Neural progenitor cell (in vitro differentiated cells): ENCODE data around the gene SLC48A1. TPM values are rescaled to one million over a fixed set of nuclear protein-coding genes. Genes with fewer than 3 reads are reported as not detected.
A peak's percentile ranks its signal among the peaks of the same experiment; 100 is the strongest.

Experiments
- DNase-seq: peaks from one replicate; pipeline ENCODE4 v3.0.0-alpha.2; 2016; ENCODE audit warnings: low spot score
- H2AFZ ChIP-seq: fragments of 200-600 bp; sonication (generic); replicated peaks from 2 replicates; pipeline ENCODE4 v1.6.1; 2016; ENCODE audit warnings: antibody characterized with exemption
- H3F3A ChIP-seq: fragments of 200-600 bp; sonication (generic); 2 replicates; pipeline ENCODE4 v1.6.1; 2016; ENCODE audit warnings: antibody characterized with exemption, low read depth
- H3K27ac ChIP-seq: fragments of 200-600 bp; sonication (generic); 2 replicates; pipeline ENCODE4 v1.5.1; 2016; ENCODE audit warnings: mild to moderate bottlenecking
- H3K27me3 ChIP-seq: fragments of 200-600 bp; sonication (generic); 2 replicates; pipeline ENCODE4 v1.6.1; 2016; ENCODE audit warnings: mild to moderate bottlenecking, moderate library complexity
- H3K36me3 ChIP-seq: fragments of 200-600 bp; sonication (generic); 2 replicates; pipeline ENCODE4 v1.5.1; 2016
- H3K4me1 ChIP-seq: fragments of 200-600 bp; sonication (generic); 2 replicates; pipeline ENCODE4 v1.6.1; 2016; ENCODE audit warnings: mixed run types
- H3K4me2 ChIP-seq: fragments of 200-600 bp; sonication (generic); 2 replicates; pipeline ENCODE4 v1.6.1; 2016
- H3K4me3 ChIP-seq: fragments of 200-600 bp; sonication (generic); 2 replicates; pipeline ENCODE4 v1.5.1; 2016
- H3K79me2 ChIP-seq: fragments of 200-600 bp; sonication (generic); 2 replicates; pipeline ENCODE4 v1.6.1; 2016; ENCODE audit warnings: low read depth
- H3K9ac ChIP-seq: fragments of 200-600 bp; sonication (generic); 2 replicates; pipeline ENCODE4 v1.6.1; 2016
- H3K9me3 ChIP-seq: fragments of 200-600 bp; sonication (generic); 2 replicates; pipeline ENCODE4 v1.5.1; 2016; ENCODE audit warnings: low read depth
- H4K20me1 ChIP-seq: fragments of 200-600 bp; sonication (generic); 2 replicates; pipeline ENCODE4 v1.6.1; 2016; ENCODE audit warnings: low read depth
- H3K27ac Mint-ChIP-seq: 3 replicates; pipeline ENCODE4 v1.8.0; 2021; ENCODE audit warnings: mixed read lengths
- H3K27me3 Mint-ChIP-seq: 2 replicates; pipeline ENCODE4 v1.8.0; 2022; ENCODE audit warnings: low read depth, mild to moderate bottlenecking, inconsistent platforms, moderate library complexity, mixed read lengths; ENCODE audit not compliant: insufficient read depth
- H3K36me3 Mint-ChIP-seq: 3 replicates; pipeline ENCODE4 v1.8.0; 2021; ENCODE audit warnings: mixed read lengths
- H3K4me1 Mint-ChIP-seq: 3 replicates; pipeline ENCODE4 v1.8.0; 2021; ENCODE audit warnings: mixed read lengths
- H3K4me3 Mint-ChIP-seq: 3 replicates; pipeline ENCODE4 v1.8.0; 2021; ENCODE audit warnings: mild to moderate bottlenecking, moderate library complexity, mixed read lengths
- H3K9me3 Mint-ChIP-seq: 3 replicates; pipeline ENCODE4 v1.8.0; 2020; ENCODE audit warnings: mixed read lengths
- CTCF ChIP-seq: fragments of 200-600 bp; sonication (generic); IDR thresholded peaks from 2 replicates; pipeline ENCODE4 v1.5.1; 2017; ENCODE audit warnings: antibody characterized with exemption, mild to moderate bottlenecking
- EZH2 ChIP-seq: fragments of 200-600 bp; sonication (generic); IDR thresholded peaks from 2 replicates; pipeline ENCODE4 v1.6.1; 2017; ENCODE audit warnings: antibody characterized with exemption, mild to moderate bottlenecking, moderate library complexity
- EZH2phosphoT487 ChIP-seq: fragments of 200-600 bp; sonication (generic); IDR thresholded peaks from 2 replicates; pipeline ENCODE4 v1.6.1; 2017; ENCODE audit warnings: antibody characterized with exemption
- total RNA-seq: library from RNA; depleted of rRNA; stranded (reverse); fragments of >200 nt; gene quantifications from 2 replicates; pipeline ENCODE4 v1.2.3, GENCODE V29; 2015; ENCODE audit warnings: low replicate concordance

Gene SLC48A1
- total RNA-seq, 1 donor from 2014 or later = 8.3 TPM

GRCh38 chr12:47802312-47802711 is 29.3 kb downstream of the SLC48A1 start:
- H3K36me3 Mint-ChIP-seq = peaks cover 3% of the 10 kb centered on the region
- Histone ChIP-seq H3K36me3 (no peaks in the 10 kb centered on the region), H3K9ac (no peak overlapping the region), H3K27me3 (no peaks in the 10 kb centered on the region), H2AFZ (no peak overlapping the region), H4K20me1 (peaks cover 13% of the 10 kb centered on the region), H3K4me2 (no peak overlapping the region), H3K4me3 (no peak overlapping the region), H3F3A (peaks cover 5% of the 10 kb centered on the region), H3K4me1 (peaks cover 32% of the 10 kb centered on the region), H3K9me3 (no peaks in the 10 kb centered on the region), H3K79me2 (peaks cover 22% of the 10 kb centered on the region), H3K27ac (no peak overlapping the region)
- H3K27ac Mint-ChIP-seq = peak overlapping the region; percentile 63
- DNase-seq = peak; percentile 46
- H3K4me3 Mint-ChIP-seq = no peak overlapping the region
- H3K27me3 Mint-ChIP-seq = no peaks in the 10 kb centered on the region
- H3K4me1 Mint-ChIP-seq = peaks cover 59% of the 10 kb centered on the region
- H3K9me3 Mint-ChIP-seq = no peaks in the 10 kb centered on the region
- TF ChIP-seq EZH2phosphoT487 (no peak), EZH2 (no peak), CTCF (peak; percentile 50)

- Histone ChIP-seq H3F3A (peaks cover 5% of the 10 kb centered on the region), H3K27me3 (no peaks in the 10 kb centered on the region), H4K20me1 (peaks cover 19% of the 10 kb centered on the region), H2AFZ (no peak overlapping the region), H3K4me2 (no peak overlapping the region), H3K36me3 (no peaks in the 10 kb centered on the region), H3K27ac (no peak overlapping the region), H3K4me3 (no peak overlapping the region), H3K79me2 (peaks cover 32% of the 10 kb centered on the region), H3K9ac (no peak overlapping the region), H3K9me3 (no peaks in the 10 kb centered on the region), H3K4me1 (peaks cover 40% of the 10 kb centered on the region)
- DNase-seq = no peak
- no peak overlapping the region for H3K4me3 Mint-ChIP-seq
- peaks cover 67% of the 10 kb centered on the region for H3K4me1 Mint-ChIP-seq
- TF ChIP-seq EZH2phosphoT487 (no peak), CTCF (no peak), EZH2 (no peak)
- H3K27me3 Mint-ChIP-seq = no peaks in the 10 kb centered on the region
- peaks cover 3% of the 10 kb centered on the region for H3K36me3 Mint-ChIP-seq
- no peak overlapping the region for H3K27ac Mint-ChIP-seq
- H3K9me3 Mint-ChIP-seq = no peaks in the 10 kb centered on the region
These were observed 30.3 kb downstream of the SLC48A1 start for GRCh38 chr12:47803191-47803875.

GRCh38 chr12:47804171-47804570 is 31.1 kb downstream of the SLC48A1 start:
- DNase-seq = no peak
- H3K4me3 Mint-ChIP-seq = no peak overlapping the region
- no peak for TF ChIP-seq EZH2
- no peak for TF ChIP-seq CTCF
- TF ChIP-seq EZH2phosphoT487 = no peak
- Histone ChIP-seq H3K27ac (no peak overlapping the region), H2AFZ (no peak overlapping the region), H3F3A (no peaks in the 10 kb centered on the region), H3K4me2 (no peak overlapping the region), H3K4me3 (no peak overlapping the region), H3K9me3 (no peaks in the 10 kb centered on the region), H3K4me1 (peaks cover 36% of the 10 kb centered on the region), H4K20me1 (peaks cover 26% of the 10 kb centered on the region), H3K9ac (no peak overlapping the region), H3K79me2 (peaks cover 40% of the 10 kb centered on the region), H3K36me3 (no peaks in the 10 kb centered on the region), H3K27me3 (no peaks in the 10 kb centered on the region)
- no peaks in the 10 kb centered on the region for H3K9me3 Mint-ChIP-seq
- peaks cover 72% of the 10 kb centered on the region for H3K4me1 Mint-ChIP-seq
- peaks cover 2% of the 10 kb centered on the region for H3K27me3 Mint-ChIP-seq
- H3K36me3 Mint-ChIP-seq = peaks cover 3% of the 10 kb centered on the region
- no peak overlapping the region for H3K27ac Mint-ChIP-seq
